Activated CD4-positive, alpha-beta T cell treated with anti-CD3 and anti-CD28 coated beads, Interleukin-2, amount 50 U/mL, for 24 hours (primary cell): Measurements from ENCODE around the gene LANCL3.
"Not testable (repeated sequence)": the region's sequence is repeated elsewhere in the genome, so short reads cannot be mapped to it uniquely, and the experiment has no call there.

Source experiments
- DNase-seq, 2 donors: peaks; one replicate each; pipeline ENCODE4 v3.0.0-alpha.2; 2020; ENCODE audit warnings: low read depth in 1 of 2, low spot score in 1 of 2

Gene LANCL3

GRCh38 chrX:37613933-37614332 is 42.5 kb downstream of the LANCL3 start:
- DNase-seq, result no peak

- DNase-seq, result no peak
Observed at GRCh38 chrX:37627602-37628001, 56.1 kb downstream of the LANCL3 start.

GRCh38 chrX:37638047-37638446 is 66.6 kb downstream of the LANCL3 start:
- no peak for DNase-seq

GRCh38 chrX:37640142-37640541 is 68.7 kb downstream of the LANCL3 start:
- DNase-seq, result no peak

- DNase-seq, result no peak
Observed at GRCh38 chrX:37641859-37642258, 70.4 kb downstream of the LANCL3 start.

GRCh38 chrX:37644381-37645305 is 73.2 kb downstream of the LANCL3 start:
- no peak for DNase-seq

- DNase-seq, result no peak
Observed at GRCh38 chrX:37646254-37646653, 74.8 kb downstream of the LANCL3 start.

- not testable (repeated sequence) for DNase-seq
Observed at GRCh38 chrX:37650879-37651278, 79.4 kb downstream of the LANCL3 start.

- DNase-seq, result no peak
Observed at GRCh38 chrX:37651921-37652452, 80.5 kb downstream of the LANCL3 start.

- DNase-seq, result no peak
Observed at GRCh38 chrX:37652589-37653231, 81.2 kb downstream of the LANCL3 start.

- no peak for DNase-seq
Observed at GRCh38 chrX:37653397-37654085, 82.1 kb downstream of the LANCL3 start.

GRCh38 chrX:37658343-37659030 is 87.0 kb downstream of the LANCL3 start:
- DNase-seq, result no peak

GRCh38 chrX:37659047-37659446 is 87.6 kb downstream of the LANCL3 start:
- no peak for DNase-seq

- DNase-seq, result no peak
Observed at GRCh38 chrX:37662181-37662580, 90.7 kb downstream of the LANCL3 start.

- no peak for DNase-seq
Observed at GRCh38 chrX:37666516-37666915, 95.1 kb downstream of the LANCL3 start.

- no peak for DNase-seq
Observed at GRCh38 chrX:37667141-37667540, 95.7 kb downstream of the LANCL3 start.

GRCh38 chrX:37672563-37672962 is 101.1 kb downstream of the LANCL3 start:
- DNase-seq, result no peak

GRCh38 chrX:37676811-37677210 is 105.3 kb downstream of the LANCL3 start:
- DNase-seq, result no peak

GRCh38 chrX:37677243-37677642 is 105.8 kb downstream of the LANCL3 start:
- DNase-seq, result no peak

GRCh38 chrX:37677765-37678164 is 106.3 kb downstream of the LANCL3 start:
- no peak for DNase-seq

GRCh38 chrX:37678574-37678973 is 107.1 kb downstream of the LANCL3 start:
- DNase-seq, result no peak
